ENCODE data around the gene SKIC2. TPM values are rescaled to one million over a fixed set of nuclear protein-coding genes. Genes with fewer than 3 reads are reported as not detected.
"Not testable (repeated sequence)": the region's sequence is repeated elsewhere in the genome, so short reads cannot be mapped to it uniquely, and the experiment has no call there.

The SKIC2 gene
- polyA plus RNA-seq, 4 donors = 51.4 to 171 (median 85.7) TPM

GRCh38 chr6:31920811-31921210 is 38.2 kb upstream of the SKIC2 start:
- Histone ChIP-seq H3K36me3 (ENCODE audit: control insufficient read depth in 3 of 3, insufficient read depth in 2 of 3, low read depth in 1 of 3, low read length in 3 of 3) (no peaks in the 10 kb centered on the region), H3K4me1 (ENCODE audit: control insufficient read depth in 3 of 3, insufficient read depth in 2 of 3, low read depth in 1 of 3, low read length in 2 of 3) (peaks cover 0 to 6% (median 0%) of the 10 kb centered on the region in 3 donors), H3K27ac (ENCODE audit: low read depth in 1 of 3, low read length in 2 of 3) (no peak overlapping the region), H3K4me3 (ENCODE audit: low read depth in 1 of 3, low read length in 3 of 3) (no peak overlapping the region), H3K9me3 (ENCODE audit: control insufficient read depth in 2 of 2, insufficient read depth in 1 of 2, low read depth in 1 of 2, low read length in 1 of 2) (peaks cover 0 to under 1% of the 10 kb centered on the region in 2 donors), H3K27me3 (ENCODE audit: control insufficient read depth in 3 of 3, insufficient read depth in 3 of 3, low read length in 3 of 3) (no peaks in the 10 kb centered on the region)
- 73 to 81% (median 77%) methylated on average over 2 of the region's 2 CpGs for WGBS, 3 donors
- FAIRE-seq (no peak), DNase-seq (no peak)

- no peaks in the 10 kb centered on the region for H3K36me3 ChIP-seq (ENCODE audit: control insufficient read depth in 3 of 3, insufficient read depth in 2 of 3, low read depth in 1 of 3, low read length in 3 of 3)
- peaks cover 0 to 3% of the 10 kb centered on the region in 2 donors for H3K9me3 ChIP-seq (ENCODE audit: control insufficient read depth in 2 of 2, insufficient read depth in 1 of 2, low read depth in 1 of 2, low read length in 1 of 2)
- DNase-seq (no peak), FAIRE-seq (no peak)
- peaks cover 0 to 14% (median 3%) of the 10 kb centered on the region in 3 donors for H3K4me1 ChIP-seq (ENCODE audit: control insufficient read depth in 3 of 3, insufficient read depth in 2 of 3, low read depth in 1 of 3, low read length in 2 of 3)
- no peak overlapping the region for H3K4me3 ChIP-seq (ENCODE audit: low read depth in 1 of 3, low read length in 3 of 3)
- no peak overlapping the region for H3K27ac ChIP-seq (ENCODE audit: low read depth in 1 of 3, low read length in 2 of 3)
- WGBS, 3 donors = 10 to 18% (median 16%) methylated on average over 5 of the region's 5 CpGs
- no peaks in the 10 kb centered on the region for H3K27me3 ChIP-seq (ENCODE audit: control insufficient read depth in 3 of 3, insufficient read depth in 3 of 3, low read length in 3 of 3)
Measured at GRCh38 chr6:31922942-31923341, 36.0 kb upstream of the SKIC2 start.

DNA sequence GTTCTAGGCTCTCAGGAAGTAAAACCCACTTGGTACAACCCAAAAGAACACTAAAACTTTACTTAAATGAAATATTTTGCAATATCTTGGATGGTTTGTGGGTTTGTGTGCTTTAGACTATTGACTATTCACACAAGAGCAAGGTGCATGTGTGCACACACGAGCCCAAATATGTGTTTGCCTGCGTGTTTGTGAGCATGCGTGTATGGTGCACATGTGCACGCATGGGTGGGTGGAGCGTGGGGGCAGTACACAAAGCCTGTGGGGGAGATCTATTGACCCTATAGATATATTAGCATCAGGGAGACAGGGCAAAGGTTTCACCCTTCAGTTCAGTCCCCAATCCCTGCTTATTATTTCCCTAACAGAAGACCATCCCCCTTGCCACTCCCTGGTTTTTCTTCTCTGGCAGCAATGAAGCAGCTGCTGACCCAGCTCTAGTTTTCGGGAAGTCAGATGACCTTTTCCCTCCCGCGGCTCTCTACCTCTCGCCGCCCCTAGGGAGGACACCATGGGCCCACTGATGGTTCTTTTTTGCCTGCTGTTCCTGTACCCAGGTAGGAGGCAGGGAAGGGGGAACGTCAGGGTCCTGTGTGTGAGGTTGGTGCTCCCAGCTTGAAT is 31.6 kb upstream of the SKIC2 start, which contains the start of gene C2:
Gene C2, plus strand, starts transcription at position 476 of the 621 bp plus-strand sequence. Its CDS starts 36 bp downstream, at position 512.
- no peaks in the 10 kb centered on the region for H3K36me3 ChIP-seq (ENCODE audit: control insufficient read depth in 3 of 3, insufficient read depth in 2 of 3, low read depth in 1 of 3, low read length in 3 of 3)
- no peaks in the 10 kb centered on the region for H3K27me3 ChIP-seq (ENCODE audit: control insufficient read depth in 3 of 3, insufficient read depth in 3 of 3, low read length in 3 of 3)
- 35 to 50% (median 48%) methylated on average over 11 of the region's 11 CpGs for WGBS, 3 donors
- peak within 1 kb of the TSS in 2 of 3 donors; percentile 21 to 22 for H3K4me3 ChIP-seq (ENCODE audit: low read depth in 1 of 3, low read length in 3 of 3)
- H3K4me1 ChIP-seq (ENCODE audit: control insufficient read depth in 3 of 3, insufficient read depth in 2 of 3, low read depth in 1 of 3, low read length in 2 of 3) = peaks cover 0 to 16% (median 8%) of the 10 kb centered on the region in 3 donors
- peaks cover 0 to 3% of the 10 kb centered on the region in 2 donors for H3K9me3 ChIP-seq (ENCODE audit: control insufficient read depth in 2 of 2, insufficient read depth in 1 of 2, low read depth in 1 of 2, low read length in 1 of 2)
- FAIRE-seq (no peak), DNase-seq (peak; percentile 40 to 45)
- H3K27ac ChIP-seq (ENCODE audit: low read depth in 1 of 3, low read length in 2 of 3) = peak within 1 kb of the TSS; percentile 19 to 69 (median 27)

DNA sequence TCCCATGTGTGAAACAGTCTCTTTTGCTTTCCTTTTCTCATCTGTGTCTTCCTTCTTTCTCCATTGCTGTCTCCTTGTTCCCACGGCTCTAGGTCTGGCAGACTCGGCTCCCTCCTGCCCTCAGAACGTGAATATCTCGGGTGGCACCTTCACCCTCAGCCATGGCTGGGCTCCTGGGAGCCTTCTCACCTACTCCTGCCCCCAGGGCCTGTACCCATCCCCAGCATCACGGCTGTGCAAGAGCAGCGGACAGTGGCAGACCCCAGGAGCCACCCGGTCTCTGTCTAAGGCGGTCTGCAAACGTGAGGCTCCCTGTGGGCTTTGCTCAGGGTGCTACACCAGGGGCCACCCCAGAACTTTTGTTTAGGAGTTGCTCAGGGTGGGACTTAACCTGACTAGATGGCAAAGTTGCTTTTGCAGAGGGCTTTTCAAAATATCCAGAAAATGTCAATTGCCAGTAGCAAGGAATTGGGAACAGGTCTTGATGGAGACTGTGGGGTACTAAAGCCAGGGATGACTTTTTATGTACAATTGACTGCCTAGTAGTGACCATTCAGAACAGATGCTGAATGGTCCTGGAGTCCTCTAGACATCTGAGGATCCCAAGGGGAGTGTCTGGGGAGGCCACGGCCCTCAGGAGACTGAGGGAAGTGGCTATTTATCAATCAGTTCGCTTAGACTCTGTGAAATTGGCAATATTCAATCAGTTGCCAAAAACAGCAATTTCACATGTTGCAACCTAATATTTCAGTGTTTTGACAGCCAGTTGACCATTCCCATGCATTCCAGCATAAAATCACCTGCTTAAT is 30.9 kb upstream of the SKIC2 start:
- peak overlapping the region in 2 of 3 donors; percentile 21 to 22 for H3K4me3 ChIP-seq (ENCODE audit: low read depth in 1 of 3, low read length in 3 of 3)

GRCh38 chr6:31928672-31928939 is 30.4 kb upstream of the SKIC2 start:
- DNase-seq (no peak), FAIRE-seq (no peak)
- no peaks in the 10 kb centered on the region for H3K36me3 ChIP-seq (ENCODE audit: control insufficient read depth in 3 of 3, insufficient read depth in 2 of 3, low read depth in 1 of 3, low read length in 3 of 3)
- H3K27ac ChIP-seq (ENCODE audit: low read depth in 1 of 3, low read length in 2 of 3) = no peak overlapping the region
- 81 to 93% (median 87%) methylated on average over 9 of the region's 9 CpGs for WGBS, 3 donors
- H3K9me3 ChIP-seq (ENCODE audit: control insufficient read depth in 2 of 2, insufficient read depth in 1 of 2, low read depth in 1 of 2, low read length in 1 of 2) = peaks cover 0 to 6% of the 10 kb centered on the region in 2 donors
- peaks cover 0 to 16% (median 8%) of the 10 kb centered on the region in 3 donors for H3K4me1 ChIP-seq (ENCODE audit: control insufficient read depth in 3 of 3, insufficient read depth in 2 of 3, low read depth in 1 of 3, low read length in 2 of 3)
- H3K27me3 ChIP-seq (ENCODE audit: control insufficient read depth in 3 of 3, insufficient read depth in 3 of 3, low read length in 3 of 3) = no peaks in the 10 kb centered on the region
- H3K4me3 ChIP-seq (ENCODE audit: low read depth in 1 of 3, low read length in 3 of 3) = no peak overlapping the region

More for the DNA sequence above, 30.9 kb upstream of the SKIC2 start:
- no peaks in the 10 kb centered on the region for H3K27me3 ChIP-seq (ENCODE audit: control insufficient read depth in 3 of 3, insufficient read depth in 3 of 3, low read length in 3 of 3)
- H3K9me3 ChIP-seq (ENCODE audit: control insufficient read depth in 2 of 2, insufficient read depth in 1 of 2, low read depth in 1 of 2, low read length in 1 of 2) = peaks cover 0 to 4% of the 10 kb centered on the region in 2 donors
- peaks cover 0 to 16% (median 8%) of the 10 kb centered on the region in 3 donors for H3K4me1 ChIP-seq (ENCODE audit: control insufficient read depth in 3 of 3, insufficient read depth in 2 of 3, low read depth in 1 of 3, low read length in 2 of 3)
- FAIRE-seq = no peak
- DNase-seq = no peak
- H3K36me3 ChIP-seq (ENCODE audit: control insufficient read depth in 3 of 3, insufficient read depth in 2 of 3, low read depth in 1 of 3, low read length in 3 of 3) = no peaks in the 10 kb centered on the region
- WGBS, 3 donors = 45 to 61% (median 58%) methylated on average over 11 of the region's 11 CpGs
- peak overlapping the region; percentile 19 to 69 (median 27) for H3K27ac ChIP-seq (ENCODE audit: low read depth in 1 of 3, low read length in 2 of 3)

DNA sequence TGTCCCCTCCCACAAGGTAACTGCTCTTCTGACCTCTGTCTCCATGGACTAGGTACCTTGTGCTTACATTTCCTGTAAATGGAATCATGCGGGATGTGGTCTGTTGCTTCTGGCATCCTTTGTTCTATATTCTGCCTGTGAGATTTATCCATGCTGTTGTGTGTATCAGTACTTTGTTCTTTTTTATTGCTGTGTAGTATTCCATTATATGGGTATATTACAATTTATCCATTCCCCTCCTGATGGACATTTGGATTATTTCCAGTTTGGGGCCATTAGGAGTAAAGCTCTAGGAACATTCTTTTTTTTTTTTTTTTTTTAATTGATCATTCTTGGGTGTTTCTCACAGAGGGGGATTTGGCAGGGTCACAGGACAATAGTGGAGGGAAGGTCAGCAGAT is 28.0 kb upstream of the SKIC2 start:
- H3K36me3 ChIP-seq (ENCODE audit: control insufficient read depth in 3 of 3, insufficient read depth in 2 of 3, low read depth in 1 of 3, low read length in 3 of 3) = no peaks in the 10 kb centered on the region
- peaks cover 0 to 4% of the 10 kb centered on the region in 2 donors for H3K9me3 ChIP-seq (ENCODE audit: control insufficient read depth in 2 of 2, insufficient read depth in 1 of 2, low read depth in 1 of 2, low read length in 1 of 2)
- no peak overlapping the region for H3K27ac ChIP-seq (ENCODE audit: low read depth in 1 of 3, low read length in 2 of 3)
- FAIRE-seq (no peak), DNase-seq (no peak)
- no peak overlapping the region for H3K4me3 ChIP-seq (ENCODE audit: low read depth in 1 of 3, low read length in 3 of 3)
- no peaks in the 10 kb centered on the region for H3K27me3 ChIP-seq (ENCODE audit: control insufficient read depth in 3 of 3, insufficient read depth in 3 of 3, low read length in 3 of 3)
- WGBS, 3 donors = 90 to 97% (median 97%) methylated on average over 1 of the region's 1 CpG
- peaks cover 0 to 13% (median 8%) of the 10 kb centered on the region in 3 donors for H3K4me1 ChIP-seq (ENCODE audit: control insufficient read depth in 3 of 3, insufficient read depth in 2 of 3, low read depth in 1 of 3, low read length in 2 of 3)

GRCh38 chr6:31932137-31932536 is 26.8 kb upstream of the SKIC2 start:
- not testable (repeated sequence) for FAIRE-seq; H3K4me3 ChIP-seq (ENCODE audit: low read depth in 1 of 3, low read length in 3 of 3); DNase-seq; H3K27ac ChIP-seq (ENCODE audit: low read depth in 1 of 3, low read length in 2 of 3); H3K9me3 ChIP-seq (ENCODE audit: control insufficient read depth in 2 of 2, insufficient read depth in 1 of 2, low read depth in 1 of 2, low read length in 1 of 2); H3K36me3 ChIP-seq (ENCODE audit: control insufficient read depth in 3 of 3, insufficient read depth in 2 of 3, low read depth in 1 of 3, low read length in 3 of 3); H3K27me3 ChIP-seq (ENCODE audit: control insufficient read depth in 3 of 3, insufficient read depth in 3 of 3, low read length in 3 of 3)
- WGBS, 3 donors = 91 to 100% (median 91%) methylated on average over 4 to 27 of the region's 32 CpGs
- peaks cover 0 to 13% (median 8%) of the 10 kb centered on the region in 3 donors for H3K4me1 ChIP-seq (ENCODE audit: control insufficient read depth in 3 of 3, insufficient read depth in 2 of 3, low read depth in 1 of 3, low read length in 2 of 3)

DNA sequence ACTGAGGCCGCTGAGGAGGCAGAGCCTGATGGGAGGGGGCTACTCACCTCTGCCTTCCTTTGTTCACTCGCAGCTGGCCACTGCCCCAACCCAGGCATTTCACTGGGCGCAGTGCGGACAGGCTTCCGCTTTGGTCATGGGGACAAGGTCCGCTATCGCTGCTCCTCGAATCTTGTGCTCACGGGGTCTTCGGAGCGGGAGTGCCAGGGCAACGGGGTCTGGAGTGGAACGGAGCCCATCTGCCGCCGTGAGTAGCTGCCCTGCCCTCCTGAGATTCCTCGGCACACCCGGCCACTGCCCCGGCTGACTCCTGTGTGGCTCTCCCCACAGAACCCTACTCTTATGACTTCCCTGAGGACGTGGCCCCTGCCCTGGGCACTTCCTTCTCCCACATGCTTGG is 25.4 kb upstream of the SKIC2 start:
- FAIRE-seq (no peak), DNase-seq (no peak)
- 82 to 94% (median 89%) methylated on average over 16 to 19 of the region's 19 CpGs for WGBS, 3 donors
- peaks cover 0 to 2% (median 2%) of the 10 kb centered on the region in 3 donors for H3K4me1 ChIP-seq (ENCODE audit: control insufficient read depth in 3 of 3, insufficient read depth in 2 of 3, low read depth in 1 of 3, low read length in 2 of 3)
- H3K27ac ChIP-seq (ENCODE audit: low read depth in 1 of 3, low read length in 2 of 3) = no peak overlapping the region
- H3K27me3 ChIP-seq (ENCODE audit: control insufficient read depth in 3 of 3, insufficient read depth in 3 of 3, low read length in 3 of 3) = no peaks in the 10 kb centered on the region
- H3K36me3 ChIP-seq (ENCODE audit: control insufficient read depth in 3 of 3, insufficient read depth in 2 of 3, low read depth in 1 of 3, low read length in 3 of 3) = no peaks in the 10 kb centered on the region
- H3K4me3 ChIP-seq (ENCODE audit: low read depth in 1 of 3, low read length in 3 of 3) = no peak overlapping the region
- H3K9me3 ChIP-seq (ENCODE audit: control insufficient read depth in 2 of 2, insufficient read depth in 1 of 2, low read depth in 1 of 2, low read length in 1 of 2) = peaks cover 0 to 2% of the 10 kb centered on the region in 2 donors
